HG03175 (cell line): ENCODE measurements around the gene LAMTOR1.
A peak's percentile ranks its signal among the peaks of the same experiment; 100 is the strongest.
"Not testable (repeated sequence)": the region's sequence is repeated elsewhere in the genome, so short reads cannot be mapped to it uniquely, and the experiment has no call there.

Source experiments
- ATAC-seq: cut with Tn5 transposase; IDR thresholded peaks from one replicate; pipeline ENCODE4 v1.9.1; 2021; ENCODE audit warnings: mild to moderate bottlenecking, moderate library complexity; ENCODE audit not compliant: unreplicated experiment

LAMTOR1 gene

DNA sequence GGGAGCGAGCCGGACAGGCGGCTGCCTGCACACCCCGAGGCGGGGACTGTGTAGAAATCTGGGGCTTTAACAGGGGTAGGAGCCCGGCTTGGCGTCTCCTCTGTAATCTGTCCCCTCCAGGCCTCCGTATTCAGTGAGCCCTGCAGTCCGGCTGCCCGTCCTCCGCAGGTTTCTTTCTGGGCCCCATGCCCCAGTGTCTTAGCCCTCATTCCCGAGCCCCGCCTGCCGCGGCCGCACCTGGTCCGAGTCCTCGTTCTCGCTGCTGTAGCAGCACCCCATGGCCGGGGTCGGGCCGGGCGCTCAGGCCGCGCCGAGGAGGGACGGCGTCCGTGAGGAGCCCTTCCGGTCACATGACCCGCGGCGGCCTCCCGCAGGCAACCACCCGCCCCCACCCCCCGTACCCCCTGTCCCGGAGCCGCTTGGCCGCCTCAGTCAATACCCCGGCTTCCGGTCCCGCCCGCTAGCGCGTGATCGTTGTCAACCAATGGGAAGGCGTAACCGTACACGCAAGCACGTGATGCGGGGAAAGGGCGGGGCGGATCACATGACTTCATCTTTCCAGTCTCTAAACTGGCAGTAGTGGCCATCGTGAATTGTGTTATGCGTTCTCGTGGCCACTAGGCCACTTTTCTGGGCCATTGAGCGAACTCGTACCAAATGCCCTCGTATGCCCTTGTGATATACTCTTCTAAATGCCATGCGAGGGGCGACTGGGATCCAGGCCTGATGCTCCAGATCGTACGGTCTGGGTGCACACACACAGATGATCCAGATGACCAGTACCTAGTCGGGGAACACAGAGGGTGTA, at the start of gene LAMTOR1:
TSS of gene LAMTOR1 (minus strand) at position 352 of the 808 bp plus-strand sequence. CDS start at position 279, 73 bp downstream.
- ATAC-seq, result peak; percentile 92

DNA sequence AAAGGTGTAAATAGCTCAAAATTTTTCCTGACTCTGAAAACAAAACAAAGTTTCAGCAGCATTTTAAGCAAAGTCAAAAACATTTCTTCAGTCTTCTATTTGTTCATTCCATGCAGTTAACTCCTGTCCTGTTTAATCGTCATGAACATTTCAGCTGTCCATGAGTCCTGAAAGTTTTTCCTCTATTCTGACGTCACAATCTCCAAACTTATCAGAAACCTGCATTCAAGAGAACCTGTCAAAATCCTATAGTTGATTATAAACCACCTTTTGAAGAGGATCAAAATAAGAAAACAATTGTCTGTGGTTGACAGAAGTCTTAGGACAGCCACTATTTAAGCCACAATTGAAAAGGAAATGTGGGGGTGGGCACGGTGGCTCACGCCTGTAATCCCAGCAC, 47.8 kb upstream of the LAMTOR1 start:
- no peak for ATAC-seq

DNA sequence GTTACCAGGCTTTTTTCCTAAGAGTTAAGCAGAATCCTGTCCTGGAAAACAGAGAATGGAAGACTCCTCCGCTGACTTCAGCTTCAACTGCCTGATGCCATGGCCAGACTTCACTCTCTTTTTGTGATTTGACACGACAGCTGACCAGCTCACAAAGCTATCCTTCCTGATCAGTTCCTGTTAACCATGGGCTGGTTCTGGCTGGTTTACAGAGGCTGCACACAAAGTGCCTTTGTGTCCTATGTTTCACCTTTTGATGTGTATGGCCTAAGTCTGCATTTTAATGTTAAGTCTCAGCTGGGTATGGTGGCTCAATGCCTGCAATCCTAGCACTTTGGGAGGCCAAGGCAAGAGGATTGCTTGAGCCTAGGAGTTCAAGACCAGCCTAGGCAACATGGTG, 43.5 kb upstream of the LAMTOR1 start:
- ATAC-seq, result no peak

DNA sequence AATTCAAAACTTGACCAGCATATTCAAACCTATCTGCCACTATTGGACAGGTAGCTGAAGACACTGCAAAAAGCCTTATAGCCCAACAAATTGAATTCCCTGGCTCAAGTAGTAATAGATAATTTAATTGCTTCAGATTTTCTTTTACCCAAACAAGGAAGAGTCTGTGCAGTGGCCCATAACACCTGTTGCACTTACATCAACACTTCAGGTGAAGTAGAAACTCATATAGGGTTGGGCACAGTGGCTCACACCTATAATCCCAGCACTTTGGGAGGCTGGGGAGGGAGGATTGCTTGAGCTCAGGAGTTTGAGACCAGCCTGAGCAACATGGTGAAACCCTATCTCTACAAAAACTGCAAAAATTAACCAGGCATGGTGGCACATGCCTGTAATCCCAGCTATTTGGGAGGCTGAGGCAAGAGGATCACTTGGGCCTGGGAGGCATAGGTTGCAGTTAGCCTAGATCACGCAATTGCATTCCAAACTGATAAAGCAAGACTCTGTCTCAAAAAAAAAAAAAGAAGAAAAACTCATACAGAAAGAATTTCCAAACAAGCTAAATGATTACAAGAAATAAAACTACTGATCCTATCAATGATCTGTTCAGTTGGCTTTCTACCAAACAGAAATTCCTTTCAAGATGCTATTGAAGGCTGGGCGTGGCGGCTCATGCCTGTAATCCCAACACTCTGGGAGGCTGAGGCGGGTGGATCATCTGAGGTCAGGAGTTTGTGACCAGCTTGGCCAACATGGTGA, 41.9 kb upstream of the LAMTOR1 start:
- no peak for ATAC-seq

DNA sequence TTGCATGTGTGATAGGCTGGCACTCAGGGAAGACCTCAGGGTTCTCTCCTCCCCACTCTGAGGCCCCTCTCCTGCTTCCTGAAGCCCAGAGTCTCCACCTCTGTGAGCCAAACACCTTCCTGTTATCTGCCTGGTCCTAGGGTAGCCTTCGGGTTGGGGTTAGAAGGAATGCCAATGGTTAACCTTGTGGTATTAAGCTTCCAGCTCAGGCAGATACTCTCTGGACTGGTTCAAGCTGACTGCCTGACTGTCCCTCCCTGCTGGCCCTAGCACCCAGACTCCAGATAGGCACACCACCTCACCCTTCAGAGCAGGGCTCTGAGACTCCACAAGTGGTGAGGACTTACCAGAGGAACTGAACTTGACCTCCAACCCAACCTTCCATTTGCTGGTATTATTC, 39.4 kb upstream of the LAMTOR1 start:
- ATAC-seq, result not testable (repeated sequence)

DNA sequence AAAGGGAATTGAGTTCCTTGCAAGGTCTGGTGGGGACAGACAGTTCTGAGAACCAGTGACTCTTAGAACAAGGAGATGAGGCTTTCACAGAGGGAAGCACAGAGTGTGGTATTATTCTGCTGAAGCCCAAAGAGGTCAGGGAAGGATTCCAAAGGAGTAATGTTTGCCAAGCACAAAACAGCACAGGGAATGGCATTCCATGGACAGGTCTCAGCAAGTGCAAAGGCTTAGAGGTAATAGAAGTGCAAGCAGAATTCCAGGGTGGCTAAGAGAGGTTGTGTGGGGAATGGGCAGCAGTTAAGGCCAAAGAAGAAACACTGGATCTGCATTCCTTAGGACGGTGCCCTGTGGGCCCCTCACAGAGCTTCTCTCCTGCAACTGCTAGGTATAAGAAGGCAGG, 39.0 kb upstream of the LAMTOR1 start:
- not testable (repeated sequence) for ATAC-seq

DNA sequence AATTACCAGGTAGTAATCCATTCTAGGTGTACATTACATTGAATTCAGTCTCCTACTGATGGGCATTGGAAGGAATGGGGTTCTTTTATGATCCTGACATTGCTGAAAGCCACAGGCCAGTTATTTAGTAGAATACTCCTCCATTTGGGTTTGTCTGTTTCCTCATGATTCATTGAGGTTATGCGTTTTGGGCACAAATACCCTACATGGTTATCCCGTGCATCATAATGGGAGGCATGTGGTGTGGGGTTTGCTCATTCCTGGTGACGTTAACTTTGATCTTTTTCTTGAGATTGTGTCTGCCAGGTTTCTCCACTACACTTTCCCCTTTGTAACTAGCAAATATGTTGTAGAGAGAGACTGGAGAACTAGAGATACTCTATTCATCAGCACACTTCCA, 38.0 kb upstream of the LAMTOR1 start:
- no peak for ATAC-seq

DNA sequence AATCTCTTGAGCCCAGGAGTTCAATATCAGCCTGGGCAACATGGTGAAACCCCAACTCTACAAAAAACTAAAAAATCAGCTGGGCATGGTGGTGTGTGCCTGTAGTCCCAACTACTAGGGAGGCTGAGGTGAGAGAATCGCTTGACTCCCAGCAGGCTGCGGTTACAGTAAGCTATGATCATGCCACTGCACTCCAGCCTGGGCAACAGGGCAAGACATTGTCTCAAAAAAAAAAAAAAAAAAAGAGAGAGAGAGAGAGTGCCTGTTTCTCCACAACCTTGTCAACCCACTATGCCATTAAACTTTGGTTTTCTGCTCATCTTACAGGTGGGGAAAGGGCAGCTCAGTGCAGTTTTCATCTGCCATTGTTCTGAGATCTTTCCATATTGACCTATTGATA, 37.6 kb upstream of the LAMTOR1 start:
- ATAC-seq, result no peak

DNA sequence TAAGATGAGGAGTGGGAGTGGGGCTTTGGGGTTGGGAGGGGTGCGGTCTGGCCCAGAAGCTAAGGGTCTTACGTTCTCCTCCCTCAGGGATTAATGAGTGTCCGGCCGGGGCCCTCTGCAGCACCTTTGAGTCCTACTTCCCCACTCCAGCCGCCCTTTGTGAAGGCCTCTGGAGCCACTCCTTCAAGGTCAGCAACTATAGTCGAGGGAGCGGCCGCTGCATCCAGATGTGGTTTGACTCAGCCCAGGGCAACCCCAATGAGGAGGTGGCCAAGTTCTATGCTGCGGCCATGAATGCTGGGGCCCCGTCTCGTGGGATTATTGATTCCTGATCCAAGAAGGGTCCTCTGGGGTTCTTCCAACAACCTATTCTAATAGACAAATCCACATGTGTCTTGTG, 36.4 kb upstream of the LAMTOR1 start:
- ATAC-seq, result no peak

DNA sequence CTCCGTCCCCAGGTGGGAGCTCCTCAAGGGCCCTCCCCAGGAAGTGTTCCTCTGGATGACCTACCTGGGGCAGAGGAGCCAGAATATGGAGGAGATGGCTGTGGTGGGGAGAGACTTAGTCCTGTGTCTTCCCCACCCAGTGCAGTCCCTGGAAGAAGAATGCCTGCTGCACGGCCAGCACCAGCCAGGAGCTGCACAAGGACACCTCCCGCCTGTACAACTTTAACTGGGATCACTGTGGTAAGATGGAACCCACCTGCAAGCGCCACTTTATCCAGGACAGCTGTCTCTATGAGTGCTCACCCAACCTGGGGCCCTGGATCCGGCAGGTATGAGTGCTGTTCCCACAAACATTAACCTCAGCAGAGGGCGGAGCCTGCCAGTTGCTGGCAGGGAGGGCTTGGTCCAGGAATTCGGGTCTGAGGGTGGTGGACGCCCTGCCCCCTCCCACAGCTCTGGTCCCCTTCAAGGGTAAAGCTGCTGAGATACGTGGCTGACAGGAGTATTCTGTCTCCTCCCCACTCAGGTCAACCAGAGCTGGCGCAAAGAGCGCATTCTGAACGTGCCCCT, 35.8 kb upstream of the LAMTOR1 start:
- ATAC-seq, result no peak

DNA sequence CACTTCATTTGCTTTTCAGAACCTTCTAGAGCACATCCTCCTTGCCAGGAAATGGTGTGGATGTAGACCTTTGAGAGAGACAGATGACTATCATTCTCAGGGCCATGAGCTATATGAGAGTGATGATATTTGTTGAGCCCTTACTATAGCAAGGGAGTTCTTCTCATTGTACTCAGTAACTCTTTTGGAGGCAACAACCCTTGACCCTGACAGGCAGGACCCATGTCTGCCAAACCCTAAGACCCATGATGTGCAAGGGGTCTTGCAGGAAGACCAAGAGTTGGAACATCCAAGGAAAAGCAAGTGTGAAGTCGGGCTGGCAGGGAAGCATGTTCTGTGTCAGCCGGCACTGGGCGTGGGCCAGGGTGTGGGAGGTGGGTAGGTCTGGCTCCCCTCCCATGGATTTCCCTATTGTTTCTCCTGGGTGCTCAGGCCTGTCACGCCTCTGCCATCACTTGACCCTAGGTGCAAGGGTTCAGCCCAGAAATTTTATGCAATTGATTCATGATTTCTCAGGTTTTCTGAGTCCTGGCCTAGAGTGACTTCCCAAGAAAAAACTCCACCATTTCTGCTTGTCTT, 33.7 kb upstream of the LAMTOR1 start:
- ATAC-seq, result no peak

DNA sequence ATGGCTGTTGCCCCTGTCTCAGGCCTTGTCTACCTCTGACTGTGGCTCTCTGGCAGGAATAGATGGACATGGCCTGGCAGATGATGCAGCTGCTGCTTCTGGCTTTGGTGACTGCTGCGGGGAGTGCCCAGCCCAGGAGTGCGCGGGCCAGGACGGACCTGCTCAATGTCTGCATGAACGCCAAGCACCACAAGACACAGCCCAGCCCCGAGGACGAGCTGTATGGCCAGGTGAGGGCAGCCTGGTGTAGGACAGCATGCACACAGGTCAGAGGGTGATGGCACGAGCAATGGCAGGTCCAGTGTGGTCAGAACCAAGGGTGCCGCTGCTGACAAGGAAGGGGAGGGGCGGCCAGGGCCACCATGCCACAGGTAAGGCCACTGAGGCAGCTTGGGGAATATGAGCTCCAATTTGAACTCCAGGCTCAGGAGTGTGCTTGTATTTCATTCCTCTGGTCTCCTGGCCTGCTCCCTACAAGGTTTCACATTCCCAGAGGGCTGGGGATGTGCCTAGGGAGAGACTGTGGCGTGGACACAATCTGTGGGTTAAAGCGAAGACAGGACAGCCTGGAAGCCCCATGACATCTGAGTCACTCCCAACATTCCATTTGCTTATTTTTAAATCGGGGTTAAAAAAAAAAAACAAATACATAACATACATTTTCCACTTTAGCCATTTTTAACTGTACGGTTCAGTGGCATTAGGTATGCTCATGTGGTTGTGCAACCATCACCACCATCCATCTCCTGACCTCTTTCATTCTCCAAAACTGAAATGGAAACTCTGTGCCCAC, 33.0 kb upstream of the LAMTOR1 start:
- ATAC-seq, result no peak

DNA sequence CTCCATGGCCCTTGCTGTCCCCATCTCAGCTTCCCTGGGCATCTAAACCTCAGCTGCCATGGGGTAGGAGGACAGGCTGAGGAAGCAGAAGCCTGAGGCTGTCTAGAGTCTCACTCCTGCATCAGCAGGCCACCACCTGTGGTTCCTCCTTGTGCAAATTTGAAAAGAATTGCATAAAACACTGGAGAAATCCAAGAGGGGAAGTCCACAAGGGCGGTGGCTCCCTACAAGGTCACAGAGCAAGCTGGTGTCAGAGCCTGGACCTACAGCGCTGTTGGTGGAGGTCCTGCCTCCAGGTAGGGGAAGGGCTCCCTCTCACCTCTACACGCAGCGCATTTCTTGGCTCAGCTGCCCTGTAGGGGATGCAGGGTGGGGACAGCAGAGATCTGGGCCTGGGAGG, 32.4 kb upstream of the LAMTOR1 start, which contains the start of gene FOLR3:
TSS of gene FOLR3 (plus strand) at position 253 of the 400 bp plus-strand sequence. CDS start 228 bp downstream, outside the sequence.
- ATAC-seq, result not testable (repeated sequence)

DNA sequence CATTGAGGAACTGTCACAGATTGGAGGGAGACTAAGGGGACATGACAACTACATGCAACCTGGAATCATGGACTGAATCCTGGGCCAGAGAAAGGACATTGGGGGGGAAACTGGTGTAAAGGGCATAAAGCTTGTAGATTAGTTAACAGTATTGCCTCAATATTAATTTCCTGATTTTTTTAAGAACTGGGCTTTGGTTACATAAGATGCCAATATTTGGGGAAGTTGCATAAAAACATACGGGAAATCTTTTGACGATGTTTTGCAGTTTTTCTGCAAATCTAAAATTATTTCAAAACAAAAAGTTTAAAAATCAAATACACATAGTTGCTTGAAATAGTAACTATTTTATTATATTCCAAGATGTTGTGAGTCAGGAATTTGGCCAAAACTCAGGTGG, 29.5 kb upstream of the LAMTOR1 start:
- ATAC-seq, result no peak

DNA sequence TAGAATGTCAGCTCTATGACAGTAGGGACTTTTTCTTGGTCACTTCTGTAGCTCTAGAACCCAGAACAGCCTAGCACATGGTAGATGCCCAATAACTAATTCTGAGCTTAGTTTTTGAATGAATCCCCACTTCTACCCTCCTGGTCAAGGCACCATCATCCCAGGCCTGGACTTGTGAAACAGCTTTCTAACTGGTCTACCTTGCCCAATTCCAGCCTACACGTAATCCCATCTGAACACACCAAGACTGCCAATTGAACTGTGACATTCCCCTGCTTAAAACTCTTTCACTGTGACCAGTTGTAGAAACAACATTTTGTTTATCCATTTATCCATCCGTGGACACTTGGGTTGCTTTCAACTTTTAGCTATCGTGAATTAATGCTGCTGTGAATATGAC, 26.3 kb upstream of the LAMTOR1 start:
- no peak for ATAC-seq

DNA sequence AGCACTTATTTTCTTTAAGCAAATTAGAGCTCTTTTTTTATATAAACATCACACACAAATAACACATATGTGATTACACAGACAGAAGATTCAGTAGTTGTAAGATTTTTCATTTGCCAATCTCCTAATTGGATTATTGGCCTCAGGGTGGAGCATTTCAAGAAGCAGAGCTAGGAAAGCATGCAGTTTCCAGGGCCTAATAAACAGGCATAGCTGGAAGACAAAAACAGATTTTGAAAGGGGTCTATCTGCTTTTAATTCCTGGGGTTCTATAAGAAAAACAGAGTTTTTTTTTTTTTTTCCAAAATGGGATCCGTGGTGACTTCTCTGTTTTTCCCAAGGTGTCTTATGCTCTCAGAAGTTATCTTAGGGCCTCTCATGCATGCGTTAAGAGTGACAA, 24.8 kb upstream of the LAMTOR1 start:
- ATAC-seq, result no peak

DNA sequence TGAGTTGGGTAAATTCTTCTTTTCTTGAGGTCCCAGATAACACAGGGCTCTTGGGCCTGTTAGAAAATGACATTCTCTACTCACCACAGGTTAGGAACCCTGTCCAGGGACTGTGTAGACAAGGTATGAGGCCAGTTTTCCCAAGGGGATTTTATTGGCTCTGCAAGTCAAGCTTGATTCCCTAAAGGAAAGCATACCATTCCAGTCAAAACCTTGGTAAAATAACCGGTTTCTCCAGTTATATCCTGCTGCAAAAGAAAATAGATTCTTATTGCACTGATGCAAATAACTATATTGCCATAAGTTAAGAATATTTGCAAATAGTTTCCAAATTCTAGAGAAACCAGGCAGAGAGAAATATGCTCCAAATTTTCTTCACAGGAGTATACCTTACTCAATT, 22.9 kb upstream of the LAMTOR1 start:
- ATAC-seq, result no peak

DNA sequence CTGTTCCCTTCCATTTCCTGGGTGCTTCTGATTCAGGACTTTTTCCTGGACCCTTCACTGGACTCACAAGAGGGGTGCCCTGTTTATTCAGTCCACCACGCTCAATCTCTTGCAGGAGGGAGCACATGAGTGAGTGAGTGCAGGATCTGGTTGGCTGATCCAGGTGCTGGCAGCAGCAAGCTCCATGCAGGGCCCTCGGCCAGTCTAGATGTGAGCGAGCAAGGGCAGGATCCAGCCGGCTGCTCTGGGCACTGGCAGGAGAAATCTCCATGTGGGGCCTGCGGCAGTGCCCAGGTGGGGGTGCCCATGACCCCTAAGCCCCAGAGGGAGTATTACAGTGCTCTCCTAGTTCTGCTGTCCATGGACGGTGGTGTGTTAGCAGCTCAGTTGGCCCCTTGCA, 20.9 kb upstream of the LAMTOR1 start:
- ATAC-seq, result no peak

DNA sequence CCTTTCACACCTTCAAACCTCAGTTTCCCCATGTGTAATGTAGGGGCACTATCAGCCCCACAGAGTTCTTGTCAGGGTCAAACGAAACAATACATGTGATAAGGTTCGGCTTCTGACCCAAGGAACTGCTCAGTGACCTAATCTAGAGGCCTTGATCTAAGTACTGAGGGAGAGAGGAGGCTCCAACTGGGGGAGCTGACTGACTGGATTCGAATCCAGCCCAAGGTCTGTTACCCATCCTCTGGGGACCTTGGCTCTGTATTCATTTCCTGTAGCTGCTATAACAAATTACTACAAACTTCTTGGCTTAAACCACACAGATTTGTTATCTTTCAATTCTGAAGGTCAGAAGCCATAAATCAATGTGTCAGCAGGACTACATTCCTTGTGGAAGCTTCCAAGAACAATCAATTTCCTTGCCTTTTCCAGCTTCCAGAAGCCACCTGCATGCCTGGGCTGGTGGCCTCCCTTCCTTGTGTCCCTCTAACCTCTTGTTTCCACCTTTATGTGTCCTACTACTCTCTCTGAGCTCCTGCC, 20.1 kb upstream of the LAMTOR1 start:
- ATAC-seq, result no peak

DNA sequence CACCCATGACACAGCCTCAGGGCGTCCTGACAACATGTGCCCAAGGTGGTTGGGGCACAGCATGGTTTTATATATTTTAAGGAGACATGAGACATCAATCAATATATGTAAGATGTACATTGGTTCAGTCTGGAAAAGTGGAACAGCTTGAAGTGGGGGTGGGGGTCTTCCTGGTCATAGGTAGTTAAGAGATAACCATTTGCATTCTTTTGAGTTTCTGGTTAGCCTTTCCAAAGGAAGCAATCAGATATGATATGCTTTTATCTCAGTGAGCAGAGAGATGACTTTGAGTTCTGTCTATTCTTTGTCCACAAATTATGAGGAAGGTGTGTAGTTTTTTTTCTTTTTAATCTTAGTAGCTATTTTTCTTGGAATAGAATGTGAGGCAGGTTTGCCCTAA, 19.5 kb upstream of the LAMTOR1 start:
- no peak for ATAC-seq
